22Rv1 (cell line): ENCODE data around the gene CHSY1.

ENCODE experiments used
- ZFX ChIP-seq: fragments of 450-650 bp; IDR thresholded peaks from 2 replicates; pipeline ENCODE4 v1.6.1; 2017; ENCODE audit warnings: antibody characterized with exemption, borderline replicate concordance
- TF ChIP-seq, protein P1 (sequence below): fragments of 450-650 bp; IDR thresholded peaks from 2 replicates; pipeline ENCODE4 v1.5.1; 2017; ENCODE audit warnings: mild to moderate bottlenecking

DNA sequence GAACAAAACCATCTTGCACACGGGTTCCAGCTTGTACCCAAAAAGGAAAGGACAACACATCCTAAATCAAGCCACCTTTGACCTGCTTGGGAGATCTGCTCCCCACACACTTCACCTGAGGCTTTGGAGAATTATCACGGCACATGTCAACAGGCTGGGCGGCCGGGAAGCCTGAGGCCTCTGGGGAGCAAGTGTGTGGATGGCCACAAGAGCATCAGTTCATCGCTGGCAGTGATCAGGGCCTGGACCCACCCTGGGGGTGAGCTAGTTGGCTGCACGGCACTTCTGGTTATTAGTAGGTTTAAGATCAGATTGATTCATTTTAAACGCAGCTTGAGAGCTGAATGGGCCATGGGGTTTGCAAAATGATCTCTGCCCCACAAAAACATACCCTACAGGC is 108.5 kb downstream of the CHSY1 start:
- TF ChIP-seq, protein P1, sequence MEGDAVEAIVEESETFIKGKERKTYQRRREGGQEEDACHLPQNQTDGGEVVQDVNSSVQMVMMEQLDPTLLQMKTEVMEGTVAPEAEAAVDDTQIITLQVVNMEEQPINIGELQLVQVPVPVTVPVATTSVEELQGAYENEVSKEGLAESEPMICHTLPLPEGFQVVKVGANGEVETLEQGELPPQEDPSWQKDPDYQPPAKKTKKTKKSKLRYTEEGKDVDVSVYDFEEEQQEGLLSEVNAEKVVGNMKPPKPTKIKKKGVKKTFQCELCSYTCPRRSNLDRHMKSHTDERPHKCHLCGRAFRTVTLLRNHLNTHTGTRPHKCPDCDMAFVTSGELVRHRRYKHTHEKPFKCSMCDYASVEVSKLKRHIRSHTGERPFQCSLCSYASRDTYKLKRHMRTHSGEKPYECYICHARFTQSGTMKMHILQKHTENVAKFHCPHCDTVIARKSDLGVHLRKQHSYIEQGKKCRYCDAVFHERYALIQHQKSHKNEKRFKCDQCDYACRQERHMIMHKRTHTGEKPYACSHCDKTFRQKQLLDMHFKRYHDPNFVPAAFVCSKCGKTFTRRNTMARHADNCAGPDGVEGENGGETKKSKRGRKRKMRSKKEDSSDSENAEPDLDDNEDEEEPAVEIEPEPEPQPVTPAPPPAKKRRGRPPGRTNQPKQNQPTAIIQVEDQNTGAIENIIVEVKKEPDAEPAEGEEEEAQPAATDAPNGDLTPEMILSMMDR = no peak
- TF ChIP-seq ZFX = no peak
